Activated CD8-positive, alpha-beta memory T cell treated with anti-CD3 and anti-CD28 coated beads for 24 hours (primary cell): ENCODE measurements around the gene L1CAM.

ENCODE experiments used
- DNase-seq: peaks from one replicate; pipeline ENCODE4 v3.0.0-alpha.2; 2020

The L1CAM gene

DNA sequence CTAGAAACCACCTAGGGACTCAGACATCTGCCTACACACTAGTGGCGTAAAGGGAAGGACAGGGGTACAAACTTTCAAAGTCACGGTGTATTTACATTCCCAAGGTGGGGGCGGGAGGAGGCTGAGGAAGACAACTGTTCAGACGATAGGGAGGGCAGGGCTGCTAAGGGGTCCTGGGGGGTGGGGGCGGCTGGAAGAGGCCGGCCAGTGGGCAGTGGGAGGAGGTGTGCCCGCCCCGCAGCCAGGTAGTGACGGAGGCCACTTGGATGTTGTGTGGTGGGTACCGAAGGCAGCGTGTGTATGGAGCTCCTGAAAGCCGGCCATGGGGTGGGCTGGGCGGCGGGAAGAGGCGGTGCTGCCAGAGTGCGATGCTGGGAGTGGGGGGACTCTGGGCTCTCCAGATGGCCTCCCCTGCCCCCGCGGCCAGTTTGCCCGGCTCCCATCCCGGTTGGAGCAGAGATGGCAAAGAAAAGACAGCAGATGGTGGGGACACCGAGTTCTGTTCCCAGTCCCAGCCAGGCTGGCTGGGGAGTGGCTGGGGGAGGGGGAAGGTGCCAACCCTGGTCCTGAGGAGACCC, 24.2 kb downstream of the L1CAM start:
- no peak for DNase-seq

DNA sequence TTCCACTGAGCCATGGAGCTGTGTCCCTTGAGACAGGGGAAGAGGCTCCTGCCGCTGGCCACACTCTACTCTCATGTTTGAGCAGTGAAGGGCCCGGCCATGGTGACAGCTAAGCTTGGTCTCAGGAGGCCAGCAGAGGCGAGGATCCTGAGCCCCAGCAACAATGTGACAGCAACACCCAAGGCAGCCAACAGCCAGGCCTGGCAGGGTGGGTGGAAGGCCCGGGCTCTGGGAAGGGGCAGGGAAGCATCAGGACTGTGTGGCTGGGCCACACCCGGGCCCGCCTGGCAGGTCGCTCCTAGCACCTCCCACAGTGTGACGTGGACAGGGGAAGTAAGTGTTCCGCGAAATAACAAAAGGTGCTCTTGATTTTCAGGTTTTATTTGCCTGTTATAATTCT, 24.8 kb downstream of the L1CAM start:
- no peak for DNase-seq

DNA sequence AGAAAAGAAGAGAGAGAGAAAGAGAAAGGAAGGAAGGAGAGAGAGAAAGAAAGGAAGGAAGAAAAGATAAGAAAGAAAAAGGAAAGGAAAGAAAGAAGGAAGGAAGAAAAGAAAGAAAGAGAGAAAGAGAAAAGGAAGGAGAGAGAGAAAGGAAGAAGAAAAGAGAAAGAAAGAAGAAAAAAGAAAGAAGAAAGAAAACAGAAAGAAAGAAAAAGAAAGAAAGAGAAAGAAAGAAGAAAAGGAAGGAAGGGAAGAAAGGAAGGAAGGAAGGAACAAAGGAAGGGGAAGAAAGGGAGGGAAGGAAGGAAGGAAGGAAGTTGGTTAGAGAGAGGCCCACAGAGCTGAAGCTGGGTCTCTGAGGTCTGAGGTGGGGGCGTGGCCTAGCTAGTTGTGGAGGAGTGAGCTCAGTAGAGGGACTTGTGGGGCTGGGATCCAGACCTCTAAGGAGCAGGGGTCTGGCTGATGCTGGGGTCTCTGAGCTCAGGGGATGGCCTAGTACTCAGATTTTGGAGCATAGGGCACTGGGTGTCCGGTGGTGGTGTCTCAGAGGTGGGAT, 28.5 kb downstream of the L1CAM start:
- DNase-seq: no peak

DNA sequence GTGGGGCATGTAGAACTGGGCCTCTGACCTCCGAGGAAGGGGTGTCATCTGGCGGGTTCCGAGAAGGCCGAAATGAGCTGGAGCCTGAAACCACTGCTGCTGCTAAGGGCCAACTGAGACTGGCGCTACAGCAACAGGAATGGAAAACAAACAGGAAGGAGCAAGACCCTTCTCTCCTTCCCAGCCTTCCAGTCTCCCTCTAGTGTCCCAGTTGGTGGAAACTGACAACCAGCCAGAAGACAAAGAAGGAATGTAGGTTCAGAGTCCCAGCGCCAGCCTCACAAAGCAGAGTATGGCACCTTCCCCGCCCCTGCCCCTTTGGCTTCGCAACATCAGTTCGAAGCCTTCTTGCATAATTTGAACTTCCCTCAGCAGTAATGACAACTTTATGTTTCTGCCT, 31.3 kb downstream of the L1CAM start:
- DNase-seq: no peak

DNA sequence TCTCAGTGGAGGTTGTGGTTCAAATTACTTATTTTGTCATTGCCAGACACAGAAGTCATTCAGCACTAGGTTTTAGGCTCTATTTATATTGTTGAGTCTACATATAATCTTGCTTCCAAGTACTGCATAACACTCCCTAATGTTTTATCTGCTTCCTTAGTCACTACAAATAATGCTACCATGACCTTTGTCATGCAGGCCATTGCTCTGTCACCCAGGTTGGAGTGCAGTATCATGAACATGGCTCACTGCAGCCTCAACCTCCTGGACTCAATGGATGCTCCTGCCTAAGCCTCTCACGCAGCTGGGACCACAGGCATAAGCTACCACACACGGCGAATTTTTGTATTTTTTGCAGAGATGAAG, 32.1 kb downstream of the L1CAM start:
- DNase-seq: no peak

DNA sequence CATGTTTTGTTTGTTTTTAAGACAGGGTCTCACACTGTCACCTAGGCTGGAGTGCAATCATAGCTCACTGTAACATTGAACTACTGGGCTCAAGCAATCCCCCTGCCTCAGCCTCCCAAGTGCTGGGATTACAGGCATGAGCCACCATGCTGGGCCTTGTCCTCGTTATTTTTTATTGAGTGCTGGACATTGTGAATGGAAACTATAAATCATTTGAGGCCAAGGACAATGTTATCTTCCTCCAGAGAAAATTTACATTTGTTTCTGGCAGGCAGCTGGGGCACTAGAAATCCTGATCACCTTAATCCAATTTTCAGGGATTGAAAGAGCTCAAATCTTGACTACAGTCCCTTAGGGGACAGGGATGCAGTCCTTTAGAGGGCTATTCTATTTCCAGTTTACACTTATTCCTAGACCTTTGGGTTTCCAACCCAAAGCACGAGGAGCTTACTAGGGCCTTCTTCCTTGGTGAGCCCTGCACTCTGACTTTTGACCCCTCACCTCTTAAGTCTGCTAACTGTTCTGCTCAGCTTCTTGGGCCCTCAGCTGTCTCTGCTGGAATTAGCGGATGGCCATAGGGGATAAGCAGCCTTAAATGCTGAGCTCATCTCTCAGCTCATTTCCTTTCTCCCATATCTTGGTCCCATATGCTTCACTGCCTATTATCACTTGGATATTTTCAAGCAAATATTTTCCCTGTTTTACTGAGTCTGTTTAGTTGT, 32.6 kb downstream of the L1CAM start:
- DNase-seq: no peak

DNA sequence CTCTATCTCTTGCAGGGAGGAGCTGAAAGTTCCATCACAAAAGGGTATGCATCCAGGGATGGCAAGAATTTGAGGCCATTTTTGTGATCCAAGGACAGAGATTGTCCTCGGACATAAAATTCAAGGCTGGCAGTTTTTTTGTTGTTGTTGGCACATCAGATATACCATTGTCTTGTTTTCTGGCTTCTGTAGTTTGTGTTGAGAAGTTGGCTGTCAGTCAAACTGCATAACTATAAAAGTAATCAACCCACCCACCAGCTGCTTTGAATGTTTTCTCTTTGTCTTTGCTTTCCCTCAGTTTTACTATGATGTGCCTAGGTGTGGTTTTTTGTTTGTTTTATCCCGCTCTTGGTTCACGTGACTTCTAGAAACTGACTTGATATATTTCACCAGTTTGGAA, 34.0 kb downstream of the L1CAM start:
- DNase-seq: no peak

DNA sequence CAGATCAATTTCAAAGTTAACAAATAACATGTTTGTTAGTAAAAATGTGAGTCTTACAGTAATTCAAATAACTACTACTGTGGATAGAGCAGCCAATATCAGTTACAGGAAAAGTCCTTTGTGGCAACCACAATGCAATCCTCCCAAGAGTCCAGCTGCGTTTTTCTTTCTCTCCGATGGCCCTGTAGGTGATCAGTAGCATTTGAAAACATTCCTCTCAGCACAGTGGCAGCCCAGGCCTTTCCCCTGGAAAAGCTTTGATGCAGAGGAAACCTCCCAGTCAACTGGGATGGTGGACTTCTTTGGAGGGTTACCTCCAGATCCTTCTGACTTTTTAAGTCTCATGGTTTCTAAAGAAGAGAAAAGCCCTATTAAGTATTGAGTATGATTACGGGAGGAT, 37.6 kb downstream of the L1CAM start:
- no peak for DNase-seq

DNA sequence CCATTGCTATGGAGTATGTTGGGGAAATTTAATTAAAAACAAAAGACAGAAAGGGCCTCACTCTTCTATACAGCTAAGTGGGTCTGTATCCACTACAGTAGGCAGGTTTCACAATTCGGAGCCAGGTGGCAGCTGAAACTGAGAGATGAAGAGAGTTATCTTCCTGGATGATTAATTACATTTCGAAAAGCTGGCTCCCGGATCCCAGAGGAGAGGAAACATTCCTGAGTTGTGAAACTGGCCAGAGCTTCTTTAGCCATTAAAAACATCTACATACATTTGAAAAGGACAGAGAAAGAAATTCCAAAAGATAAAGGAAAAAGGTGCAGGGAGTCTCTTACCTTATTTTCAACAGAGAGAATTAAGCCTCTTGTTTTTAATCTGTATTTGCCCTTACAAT, 40.1 kb downstream of the L1CAM start:
- DNase-seq: no peak

DNA sequence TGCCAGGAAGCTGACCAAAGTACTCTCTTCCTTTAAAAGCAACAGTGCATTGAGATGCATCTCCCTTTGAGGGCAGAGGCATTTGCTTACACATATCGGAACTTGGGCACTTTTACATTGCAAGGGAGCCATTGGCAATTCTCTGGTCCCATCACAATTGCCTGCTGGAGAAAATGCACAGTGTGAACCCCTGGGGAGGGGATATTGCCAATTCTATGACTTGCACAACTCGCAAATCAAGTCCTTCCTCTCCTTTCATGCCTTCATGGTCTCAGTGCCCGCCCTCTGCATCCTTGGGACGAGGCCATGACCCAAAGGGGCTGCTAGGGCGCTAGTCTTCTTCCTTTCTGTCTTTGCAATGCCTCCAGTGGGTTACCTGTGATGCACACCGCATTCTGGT, 40.8 kb downstream of the L1CAM start:
- DNase-seq: no peak

DNA sequence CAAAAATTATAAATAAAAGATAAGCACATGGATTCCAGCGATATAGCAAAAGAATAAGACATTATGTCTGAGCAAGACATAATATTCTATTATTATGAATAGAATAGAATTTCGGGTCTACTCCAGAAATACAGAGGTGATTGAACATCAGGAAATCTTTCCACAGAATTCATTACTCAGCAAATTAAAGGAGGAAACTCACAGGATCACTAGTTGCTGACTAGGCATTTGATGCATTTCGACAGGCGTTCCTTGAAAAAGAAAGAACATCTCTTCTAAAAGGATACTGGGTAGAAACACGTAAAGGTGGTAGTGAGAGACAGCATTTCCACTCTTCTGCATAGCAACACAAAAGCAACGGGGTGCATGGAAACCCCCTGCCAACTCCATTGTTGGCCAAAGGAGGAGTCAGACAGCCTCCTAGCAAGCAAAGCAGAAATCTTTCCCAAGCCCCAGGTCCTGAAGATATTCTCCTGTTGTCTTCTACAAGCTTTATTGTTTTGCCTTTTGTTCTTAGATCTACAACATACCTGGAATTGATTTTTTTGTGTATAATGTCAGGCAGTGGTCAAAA, 41.4 kb downstream of the L1CAM start:
- no peak for DNase-seq

DNA sequence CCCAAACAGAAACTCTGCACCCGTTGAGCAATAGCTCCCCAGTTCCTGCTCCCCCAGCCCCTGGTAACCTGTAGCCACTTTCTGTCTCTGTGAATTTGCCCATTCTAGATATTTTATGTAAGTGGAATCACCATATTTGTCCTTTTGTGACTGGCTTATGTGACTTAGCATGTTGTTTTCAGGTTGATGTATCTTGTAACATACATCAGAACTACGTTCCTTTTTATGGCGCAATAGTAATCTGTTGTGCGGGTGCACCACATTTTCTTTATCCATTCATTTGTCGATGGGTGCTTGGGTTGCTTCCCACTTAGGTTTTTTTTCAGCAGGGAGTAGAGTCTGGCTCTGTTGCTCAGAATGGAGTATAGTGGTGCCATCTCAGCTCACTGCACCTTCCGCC, 49.1 kb downstream of the L1CAM start:
- DNase-seq: no peak

DNA sequence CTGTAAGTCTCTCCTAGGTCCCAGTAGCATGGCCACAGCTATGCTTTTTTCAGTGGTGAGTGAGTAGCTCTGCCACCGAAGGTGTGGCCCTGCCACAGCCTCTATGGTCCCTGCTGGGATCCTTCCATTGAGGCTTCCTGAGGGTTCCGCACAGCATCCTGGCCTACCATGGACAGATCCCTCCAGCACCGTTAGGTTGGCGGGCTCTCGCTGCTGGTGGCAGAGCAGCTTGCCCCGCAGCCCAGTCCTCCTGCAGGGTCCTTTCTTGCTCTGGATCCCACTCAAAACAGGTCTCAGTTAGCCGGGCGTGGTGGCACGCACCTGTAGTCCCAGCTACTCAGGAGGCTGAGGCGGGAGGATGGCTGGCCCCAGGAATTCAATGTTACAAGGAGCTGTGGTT, 53.2 kb downstream of the L1CAM start:
- DNase-seq: no peak

DNA sequence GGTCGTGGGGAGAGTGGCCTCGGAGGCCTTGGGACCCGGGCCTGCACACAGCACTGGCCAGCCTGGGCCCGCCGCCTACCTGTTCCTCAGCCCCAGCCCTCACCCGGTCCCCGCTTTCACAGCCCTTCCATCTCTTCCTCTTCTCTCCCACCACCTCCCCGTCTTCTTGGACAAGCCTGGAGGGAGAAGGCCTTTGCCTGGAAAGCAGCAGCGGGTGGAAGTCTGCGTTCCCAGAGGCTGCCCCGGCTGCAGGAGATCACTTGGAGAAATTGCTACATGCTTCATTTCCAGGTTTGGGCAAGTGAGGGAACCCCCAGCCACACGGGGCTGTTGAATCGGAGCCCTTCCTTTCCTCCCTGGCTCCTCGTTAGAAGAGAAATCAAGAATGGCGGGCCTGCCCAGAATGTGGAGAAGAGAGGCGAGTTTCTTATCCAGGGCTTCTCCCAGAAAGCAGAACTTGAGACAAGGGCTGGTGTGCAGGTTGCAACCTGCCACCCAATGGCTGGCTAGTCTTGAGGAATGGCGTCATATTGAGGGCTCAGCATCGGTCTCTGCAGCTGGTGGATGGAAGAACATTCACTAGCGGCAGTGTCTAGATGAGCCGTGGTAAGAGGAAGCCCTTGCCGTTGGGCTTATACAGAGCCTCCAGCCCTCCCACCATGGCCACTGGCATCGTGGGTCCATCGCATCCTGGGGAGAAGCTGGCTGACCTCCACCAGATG, 54.4 kb downstream of the L1CAM start:
- no peak for DNase-seq

DNA sequence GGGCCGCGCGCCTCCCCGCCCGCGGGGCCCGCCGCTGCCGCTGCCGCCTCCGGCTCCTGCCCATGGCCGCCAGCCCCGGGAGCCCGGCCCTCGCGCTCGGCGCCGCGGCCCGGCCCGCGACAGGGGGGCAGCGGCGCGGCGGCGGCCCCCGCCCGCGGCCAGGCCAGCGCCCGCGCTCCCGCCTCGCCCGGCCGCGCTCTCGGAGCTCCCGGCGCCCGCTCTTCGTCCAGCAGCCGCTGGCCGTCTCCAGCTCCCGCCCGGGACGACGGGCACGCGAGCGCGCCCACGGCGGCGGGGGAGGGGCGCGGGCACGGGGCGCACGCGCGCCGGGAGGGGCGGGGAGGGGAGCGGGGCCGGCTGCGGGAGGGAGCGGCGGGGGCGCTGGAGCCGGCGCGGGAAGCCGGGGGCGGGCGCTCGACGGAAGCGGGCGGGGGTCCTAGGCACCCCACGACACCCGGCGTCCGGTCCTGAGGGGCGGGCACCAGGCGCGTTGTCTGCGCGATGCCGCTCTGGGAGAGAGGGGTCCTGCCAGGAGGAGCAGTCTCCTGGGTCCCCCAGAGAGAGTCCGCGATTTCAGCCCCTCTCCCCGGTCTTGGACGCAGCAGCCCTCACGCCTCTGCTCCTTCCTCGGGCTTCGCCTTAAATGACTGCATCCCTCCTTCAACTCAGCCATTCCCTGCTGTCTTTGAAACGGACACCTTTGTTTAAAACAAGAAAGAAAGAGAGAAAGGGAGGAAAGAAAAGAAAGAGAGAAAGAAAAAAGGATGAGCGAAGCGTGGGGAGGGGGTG, 55.1 kb downstream of the L1CAM start:
- DNase-seq: no peak

DNA sequence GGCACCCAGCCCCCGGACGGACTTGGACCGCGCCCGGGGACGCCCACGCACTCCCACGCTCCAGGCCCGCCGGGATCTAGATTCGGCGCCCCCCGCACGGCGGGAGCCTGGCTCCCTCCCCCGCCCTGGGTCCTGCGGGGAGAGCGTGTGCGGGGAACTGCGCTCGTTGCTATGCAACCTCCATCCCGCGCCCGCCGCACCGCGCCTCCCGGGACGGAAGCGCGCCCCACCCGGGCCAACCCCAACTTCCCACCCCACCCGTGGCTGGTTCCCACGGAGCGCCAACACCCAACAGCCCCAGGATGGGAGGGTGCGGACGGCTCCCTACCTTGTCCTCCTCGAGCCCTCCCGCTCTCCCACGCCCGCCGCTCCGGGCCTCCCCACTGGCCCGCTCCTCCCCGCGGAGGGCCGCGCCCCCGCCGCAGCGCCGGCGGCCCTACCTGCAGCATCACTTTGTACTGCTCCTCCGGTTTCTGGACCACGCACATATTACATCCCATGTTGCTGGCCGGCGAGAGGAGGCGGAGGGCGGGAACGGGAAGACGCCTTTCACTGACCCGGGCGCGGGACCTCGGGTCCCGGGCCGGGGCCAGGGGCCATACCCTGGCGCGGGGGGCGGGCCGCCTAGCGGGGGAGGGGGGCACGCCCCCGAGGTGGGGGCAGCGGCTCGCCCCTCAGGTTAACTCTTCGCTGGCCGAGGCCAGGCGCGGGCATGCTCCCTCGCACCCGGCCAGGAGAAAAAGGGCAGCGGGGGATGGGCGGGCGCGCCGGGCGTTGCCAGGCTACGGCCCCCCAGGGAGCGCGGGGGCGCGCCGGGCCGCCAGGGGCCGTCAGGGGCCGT, 56.0 kb downstream of the L1CAM start, which contains the start of gene PDZD4:
Gene PDZD4, minus strand, starts transcription at position 746 of the 841 bp plus-strand sequence. Its CDS starts 246 bp downstream, at position 500.
- DNase-seq: no peak

DNA sequence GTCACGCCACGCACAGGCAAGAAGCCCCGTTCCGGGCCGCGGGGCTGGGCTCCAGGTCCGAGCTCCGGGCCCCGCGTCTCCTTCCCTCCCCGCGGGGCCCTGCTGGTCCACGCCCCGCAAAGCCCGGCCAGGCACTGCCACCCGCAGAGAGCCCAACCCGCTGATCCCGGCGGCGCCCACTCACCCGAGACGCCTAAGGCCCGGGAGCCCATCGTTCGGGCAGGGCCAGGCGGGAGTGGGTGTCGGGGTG, 56.5 kb downstream of the L1CAM start:
- no peak for DNase-seq

DNA sequence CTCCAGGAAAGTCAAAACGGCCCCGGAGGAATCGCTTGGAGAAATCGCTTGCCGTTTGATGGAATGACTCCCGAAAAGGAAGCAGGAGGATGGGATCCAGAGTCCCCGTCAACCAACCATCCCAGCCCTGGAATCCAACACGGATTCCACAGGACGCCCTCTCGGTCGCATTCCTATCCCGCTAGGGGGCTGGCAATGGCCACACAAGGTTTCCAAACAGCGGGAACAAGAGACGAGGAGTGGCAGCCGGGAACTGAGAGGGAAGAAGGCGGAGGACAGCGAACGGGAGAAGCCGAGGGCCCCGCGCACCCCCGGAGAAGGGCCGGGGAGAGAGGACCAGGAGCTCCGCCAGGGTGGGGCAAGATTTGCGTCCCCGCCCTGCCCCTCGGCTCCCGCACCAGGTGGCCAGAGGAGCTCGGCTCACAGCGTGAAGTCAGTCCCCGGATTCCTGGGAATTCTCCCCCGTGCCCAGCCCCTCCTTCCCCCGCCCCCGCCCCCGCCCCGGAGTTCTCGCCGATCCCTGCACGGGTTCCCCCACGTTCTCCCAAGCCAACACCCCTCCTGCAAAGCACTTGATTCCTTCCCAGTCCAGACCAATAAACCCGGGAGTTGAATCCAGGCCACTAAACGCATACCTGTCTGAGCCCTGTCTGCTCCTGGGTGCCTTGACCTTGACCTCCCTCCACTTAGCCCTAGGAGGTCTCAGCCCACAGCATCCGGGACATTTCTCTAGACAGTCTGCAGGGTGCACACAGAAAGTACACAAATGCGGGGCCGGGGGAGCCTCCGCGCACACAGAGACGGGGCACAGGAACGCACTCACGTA, 57.0 kb downstream of the L1CAM start:
- no peak for DNase-seq

DNA sequence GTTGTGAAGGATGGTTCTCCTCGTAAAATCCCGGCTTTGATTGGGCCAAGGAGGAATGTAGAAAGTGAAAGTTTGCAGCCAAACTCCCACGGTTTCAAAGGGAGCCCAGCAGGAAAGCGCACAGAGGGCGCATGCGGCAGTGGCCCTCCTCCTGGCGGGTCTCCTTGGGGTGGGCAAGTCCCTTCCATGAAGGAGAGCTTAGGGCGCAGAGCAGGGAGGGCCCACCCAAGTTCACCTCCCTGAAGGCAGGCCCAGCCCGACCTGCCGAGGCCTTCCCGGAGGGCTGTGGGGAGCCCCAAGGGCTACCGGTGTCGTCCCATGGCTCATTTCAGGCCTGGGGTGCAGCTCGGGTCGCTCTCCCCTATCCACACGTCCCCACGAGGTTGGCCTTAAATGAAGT, 57.7 kb downstream of the L1CAM start:
- DNase-seq: no peak

DNA sequence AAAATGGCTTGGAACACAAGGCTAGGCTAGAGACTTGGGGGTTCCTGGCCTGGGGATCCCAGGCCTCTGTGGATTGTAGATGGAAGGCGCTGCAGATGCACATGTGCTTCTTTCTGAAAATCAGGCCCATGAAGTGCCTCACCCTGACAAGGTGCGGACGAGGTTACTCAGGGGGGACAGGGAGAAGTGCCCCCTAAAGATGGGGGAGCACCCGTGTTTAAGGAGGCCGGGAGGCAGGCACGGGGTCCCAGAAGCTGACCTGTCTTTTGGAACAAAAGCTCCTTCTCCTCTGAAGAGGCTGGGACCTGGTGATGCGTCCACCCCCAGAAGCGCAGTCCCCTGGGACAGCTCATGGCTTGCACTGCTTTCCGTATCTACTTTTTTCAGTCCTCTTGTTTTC, 58.1 kb downstream of the L1CAM start:
- no peak for DNase-seq

DNA sequence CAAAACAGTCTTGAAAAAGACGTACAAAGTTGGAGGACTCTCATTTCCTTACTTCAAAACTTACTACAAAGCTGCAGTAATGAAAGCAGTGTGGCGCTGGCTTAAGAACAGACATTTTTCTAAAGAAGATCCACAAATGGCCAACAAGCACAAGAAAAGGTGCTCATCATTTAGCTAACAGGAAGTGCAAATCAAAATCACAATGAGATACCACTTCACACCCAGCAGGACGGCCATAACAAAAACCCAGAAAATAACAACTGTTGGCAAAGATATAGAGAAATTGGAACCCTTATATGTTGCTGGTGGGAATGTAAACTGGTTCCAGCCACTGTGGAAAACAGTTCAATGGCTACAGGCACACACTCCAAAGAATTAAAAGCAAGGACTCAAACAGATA, 59.0 kb downstream of the L1CAM start:
- DNase-seq: no peak
